MCF 10A (cell line): Measurements from ENCODE around the gene EXOC3L1. TPM values are rescaled to one million over a fixed set of nuclear protein-coding genes. Genes with fewer than 3 reads are reported as not detected.

Source experiments
- BruUV-seq: library from RNA; stranded (reverse); fragments of 400-500 nt; replicated peaks from 2 replicates; lab custom pipeline; 2021; lab: Mats Ljungman, UMichigan
- CTCF ChIA-PET: fragments of 300-600 bp; sonication (Branson Sonifier 250); formaldehyde crosslinking; extraction: SDS; loops from one replicate; lab custom pipeline; 2021; ENCODE audit warnings: antibody characterized with exemption, inconsistent platforms; lab: Yijun Ruan, JAX
- POLR2A ChIA-PET: fragments of 300-600, 350-650 bp; sonication (Branson Sonifier 250); formaldehyde crosslinking; extraction: SDS; loops from one replicate; lab custom pipeline; 2020; ENCODE audit warnings: antibody characterized with exemption, inconsistent platforms; lab: Yijun Ruan, JAX
- DNase-seq: peaks from one replicate; pipeline ENCODE4 v3.0.0-alpha.2; 2018; ENCODE audit not compliant: unreplicated experiment
- H3K27ac Mint-ChIP-seq: one replicate; pipeline ENCODE4 v1.8.0; 2022; ENCODE audit warnings: mild to moderate bottlenecking, low read depth, mixed read lengths; ENCODE audit not compliant: unreplicated experiment
- H3K27me3 Mint-ChIP-seq: one replicate; pipeline ENCODE4 v1.8.0; 2022; ENCODE audit warnings: mixed read lengths; ENCODE audit not compliant: insufficient read depth, unreplicated experiment
- H3K36me3 Mint-ChIP-seq: one replicate; pipeline ENCODE4 v1.8.0; 2022; ENCODE audit warnings: mild to moderate bottlenecking, moderate library complexity, mixed read lengths; ENCODE audit not compliant: insufficient read depth, unreplicated experiment
- H3K4me1 Mint-ChIP-seq: one replicate; pipeline ENCODE4 v1.8.0; 2022; ENCODE audit warnings: mixed read lengths; ENCODE audit not compliant: insufficient read depth, unreplicated experiment
- H3K4me3 Mint-ChIP-seq: one replicate; pipeline ENCODE4 v1.8.0; 2022; ENCODE audit warnings: mild to moderate bottlenecking, moderate library complexity, mixed read lengths; ENCODE audit not compliant: unreplicated experiment
- H3K9me3 Mint-ChIP-seq: one replicate; pipeline ENCODE4 v1.8.0; 2022; ENCODE audit warnings: mixed read lengths; ENCODE audit not compliant: unreplicated experiment
- CTCF ChIP-seq: fragments of 200-600 bp; IDR thresholded peaks from one replicate; pipeline ENCODE4 v1.8.0; 2022; ENCODE audit warnings: antibody characterized with exemption, mild to moderate bottlenecking; ENCODE audit not compliant: unreplicated experiment
- intact Hi-C: fragments of 100-400 bp; cut with micrococcal nuclease; formaldehyde crosslinking; loops from 2 replicates; pipeline ENCODE4 v1.14.1; 2022
- microRNA-seq: library from miRNA; unstranded; fragments of <30 nt; microRNA quantifications from one replicate; pipeline ENCODE4 v1.2.0, GENCODE V29; 2022
- total RNA-seq: library from RNA; stranded (reverse); gene quantifications from 2 replicates; pipeline ENCODE4 v1.2.3, GENCODE V29; 2022

The EXOC3L1 gene
- total RNA-seq, 1 experiment from 2014 or later = not detected

- Mint-ChIP-seq H3K27me3 (no peaks in the 10 kb centered on the region), H3K4me1 (peaks cover under 1% of the 10 kb centered on the region), H3K27ac (no peak overlapping the region), H3K4me3 (no peak overlapping the region), H3K36me3 (peaks cover 77% of the 10 kb centered on the region), H3K9me3 (no peaks in the 10 kb centered on the region)
- intact Hi-C loops = no loop called here
- POLR2A ChIA-PET = no interaction called here
- CTCF ChIA-PET = interaction anchor here (0.6 to 1.4 kb wide), 5 partner anchors 17 to 171 kb away, joined by 3 to 4 read pairs (median 3); partner anchors contain the start of genes CES4A, FBXL8 and TRADD
- no peak for DNase-seq
- no peak for TF ChIP-seq CTCF
- no TSS peak for BruUV-seq
Measured at GRCh38 chr16:67142342-67142741, 47.6 kb downstream of the EXOC3L1 start.

- H3K9me3 Mint-ChIP-seq = no peaks in the 10 kb centered on the region
- intact Hi-C loops = no loop called here
- CTCF ChIA-PET = interaction anchor here (0.6 to 1.6 kb wide), 8 partner anchors 11 to 405 kb away, joined by 3 to 4 read pairs (median 4); no protein-coding TSS in a partner anchor
Measured at GRCh38 chr16:67141391-67141790, 48.5 kb downstream of the EXOC3L1 start.

GRCh38 chr16:67137605-67138004, 52.3 kb downstream of the EXOC3L1 start:
- no peak for TF ChIP-seq CTCF
- H3K4me3 Mint-ChIP-seq = no peak overlapping the region
- BruUV-seq = no TSS peak
- ChIA-PET POLR2A (interaction anchor here (0.7 to 1.4 kb wide), 2 partner anchors 22 to 568 kb away, joined by 3 to 5 read pairs; partner anchors contain the start of gene TRADD), CTCF (interaction anchor here (0.6 to 0.7 kb wide), 4 partner anchors 34 to 789 kb away, joined by 3 to 6 read pairs (median 4); no protein-coding TSS in a partner anchor)
- H3K36me3 Mint-ChIP-seq = peaks cover 82% of the 10 kb centered on the region
- H3K4me1 Mint-ChIP-seq = no peaks in the 10 kb centered on the region
- intact Hi-C loops = no loop called here
- no peak for DNase-seq
- H3K27me3 Mint-ChIP-seq = no peaks in the 10 kb centered on the region
- H3K27ac Mint-ChIP-seq = no peak overlapping the region
- no peaks in the 10 kb centered on the region for H3K9me3 Mint-ChIP-seq

More at GRCh38 chr16:67141391-67141790, 48.5 kb downstream of the EXOC3L1 start:
- no peak for TF ChIP-seq CTCF
- no peaks in the 10 kb centered on the region for H3K27me3 Mint-ChIP-seq
- peaks cover 77% of the 10 kb centered on the region for H3K36me3 Mint-ChIP-seq
- POLR2A ChIA-PET = interaction anchor here (0.6 kb wide), 1 partner anchor 38 kb away, joined by 3 read pairs; no protein-coding TSS in a partner anchor
- DNase-seq = no peak
- H3K27ac Mint-ChIP-seq = no peak overlapping the region
- BruUV-seq = no TSS peak
- H3K4me3 Mint-ChIP-seq = no peak overlapping the region
- H3K4me1 Mint-ChIP-seq = no peaks in the 10 kb centered on the region

Small RNA genes within 50 kb of the gene (microRNA-seq; reads per million reads assigned to microRNA genes)
- gene MIR328 = 52.5 reads per million, percentile 67 among the genes with 10 or more reads in this experiment

Other genes starting within 250 kb of the EXOC3L1 start
- gene CES3, start 228.9 kb downstream of the EXOC3L1 start, total RNA-seq = 0.52 and 0.65 TPM in 2 replicates
- gene CES4A, start 201.5 kb downstream of the EXOC3L1 start, total RNA-seq = 5.1 and 6.6 TPM in 2 replicates
- gene CBFB, start 161.0 kb downstream of the EXOC3L1 start, total RNA-seq = 87.1 and 105 TPM in 2 replicates
- 13.8 and 14.5 TPM in 2 replicates for gene PHAF1, start 80.2 kb downstream of the EXOC3L1 start, total RNA-seq
- gene B3GNT9, start 39.1 kb downstream of the EXOC3L1 start, total RNA-seq = 0.84 and 1.9 TPM in 2 replicates
- 12.9 and 13.3 TPM in 2 replicates for gene TRADD, start 30.2 kb downstream of the EXOC3L1 start, total RNA-seq
- 15.9 and 17.2 TPM in 2 replicates for gene FBXL8, start 30.2 kb downstream of the EXOC3L1 start, total RNA-seq
- 34.3 and 34.8 TPM in 2 replicates for gene HSF4, start 25.4 kb downstream of the EXOC3L1 start, total RNA-seq
- 49.8 and 65.7 TPM in 2 replicates for gene NOL3, start 19.6 kb downstream of the EXOC3L1 start, total RNA-seq
- 18.1 and 18.7 TPM in 2 replicates for gene MATCAP1, start 6.2 kb downstream of the EXOC3L1 start, total RNA-seq
- gene E2F4, start 2.0 kb upstream of the EXOC3L1 start, total RNA-seq = 81.0 and 85.5 TPM in 2 replicates
- 9.6 and 12.0 TPM in 2 replicates for gene ELMO3, start 9.0 kb upstream of the EXOC3L1 start, total RNA-seq
- gene TMEM208, start 37.0 kb upstream of the EXOC3L1 start, total RNA-seq = 44.4 and 55.5 TPM in 2 replicates
- 12.1 and 14.7 TPM in 2 replicates for gene FHOD1, start 57.3 kb upstream of the EXOC3L1 start, total RNA-seq
- gene SLC9A5, start 58.8 kb upstream of the EXOC3L1 start, total RNA-seq = 0.40 and 1.4 TPM in 2 replicates
- gene PLEKHG4, start 89.4 kb upstream of the EXOC3L1 start, total RNA-seq = 30.4 and 32.7 TPM in 2 replicates
- gene KCTD19, start 136.6 kb upstream of the EXOC3L1 start, total RNA-seq = not detected in 2 replicates
- gene LRRC36, start 136.7 kb upstream of the EXOC3L1 start, total RNA-seq = not detected in 2 replicates
- not detected in 2 replicates for gene TPPP3, start 203.4 kb upstream of the EXOC3L1 start, total RNA-seq
- gene ZDHHC1, start 226.3 kb upstream of the EXOC3L1 start, total RNA-seq = 5.9 and 7.6 TPM in 2 replicates
- 0.42 and 0.86 TPM in 2 replicates for gene HSD11B2, start 241.0 kb upstream of the EXOC3L1 start, total RNA-seq